Esophagus muscularis mucosa (tissue), 3 donors: Measurements from ENCODE around the gene C2orf81.

ENCODE experiments used
- CTCF ChIP-seq, 3 experiments: fragments of 200-600 bp in 2 of 3; fragments of 450-650 bp in 1 of 3; sonication (generic) in 2 of 3; IDR thresholded peaks; one replicate each; pipeline ENCODE4 v1.5.1; 2017 to 2019; ENCODE audit warnings: antibody characterized with exemption in 3 of 3, mild to moderate bottlenecking in 2 of 3, moderate library complexity in 1 of 3
- POLR2A ChIP-seq: fragments of 450-650 bp; IDR thresholded peaks from one replicate; pipeline ENCODE4 v1.6.1; 2017; ENCODE audit warnings: antibody characterized with exemption, moderate library complexity, mild to moderate bottlenecking, low read depth

GRCh38 chr2:74424995-74425406, 3.6 kb upstream of the C2orf81 start:
- TF ChIP-seq CTCF (IDR thresholded peaks at IDR 0.05) = no peak
- no peak for TF ChIP-seq POLR2A
